ENCODE measurements around the gene MAPKBP1. TPM values are rescaled to one million over a fixed set of nuclear protein-coding genes. Genes with fewer than 3 reads are reported as not detected.

The MAPKBP1 gene
- total RNA-seq, 1 experiment from 2014 or later: 13.7 TPM

- no peaks in the 10 kb centered on the region for H3K79me1 ChIP-seq (ENCODE audit: insufficient read depth, low read depth, low read length, poor library complexity, severe bottlenecking)
- peaks cover 0 to 16% of the 10 kb centered on the region in 2 experiments; a peak in 3 of 4 replicates for H3K4me1 Mint-ChIP-seq
- H3K9ac ChIP-seq (ENCODE audit: extremely low read depth, insufficient read length, low read length): no peak overlapping the region
- H2AFZ ChIP-seq (ENCODE audit: low read length): no peak overlapping the region
- no peak overlapping the region for H3K18ac ChIP-seq (ENCODE audit: insufficient read length, low read depth, low read length)
- no peak overlapping the region for H2BK12ac ChIP-seq (ENCODE audit: insufficient read length, low read depth, low read length)
- no peak for DNase-seq
- H2AK5ac ChIP-seq (ENCODE audit: insufficient read length, low read length): no peak overlapping the region
- H3K9me3 Mint-ChIP-seq: no peaks in the 10 kb centered on the region; a peak in 1 of 5 replicates
- H2BK15ac ChIP-seq (ENCODE audit: low read depth, low read length): no peak overlapping the region
- H3K4ac ChIP-seq (ENCODE audit: low read depth, low read length): no peak overlapping the region
- H3K36me3 Mint-ChIP-seq (ENCODE audit: insufficient read depth in 1 of 3, low read depth in 3 of 3): peaks cover 0 to 5% (median 2%) of the 10 kb centered on the region in 3 experiments; a peak in 3 of 7 replicates
- H3K23ac ChIP-seq (ENCODE audit: insufficient read length, low read depth, low read length): no peak overlapping the region
- H4K20me1 ChIP-seq (ENCODE audit: control insufficient read depth, insufficient read depth, insufficient read length): no peaks in the 10 kb centered on the region
- no peaks in the 10 kb centered on the region for H3K9me3 ChIP-seq (ENCODE audit: control insufficient read depth, low read depth, low read length)
- TF ChIP-seq, protein P1, sequence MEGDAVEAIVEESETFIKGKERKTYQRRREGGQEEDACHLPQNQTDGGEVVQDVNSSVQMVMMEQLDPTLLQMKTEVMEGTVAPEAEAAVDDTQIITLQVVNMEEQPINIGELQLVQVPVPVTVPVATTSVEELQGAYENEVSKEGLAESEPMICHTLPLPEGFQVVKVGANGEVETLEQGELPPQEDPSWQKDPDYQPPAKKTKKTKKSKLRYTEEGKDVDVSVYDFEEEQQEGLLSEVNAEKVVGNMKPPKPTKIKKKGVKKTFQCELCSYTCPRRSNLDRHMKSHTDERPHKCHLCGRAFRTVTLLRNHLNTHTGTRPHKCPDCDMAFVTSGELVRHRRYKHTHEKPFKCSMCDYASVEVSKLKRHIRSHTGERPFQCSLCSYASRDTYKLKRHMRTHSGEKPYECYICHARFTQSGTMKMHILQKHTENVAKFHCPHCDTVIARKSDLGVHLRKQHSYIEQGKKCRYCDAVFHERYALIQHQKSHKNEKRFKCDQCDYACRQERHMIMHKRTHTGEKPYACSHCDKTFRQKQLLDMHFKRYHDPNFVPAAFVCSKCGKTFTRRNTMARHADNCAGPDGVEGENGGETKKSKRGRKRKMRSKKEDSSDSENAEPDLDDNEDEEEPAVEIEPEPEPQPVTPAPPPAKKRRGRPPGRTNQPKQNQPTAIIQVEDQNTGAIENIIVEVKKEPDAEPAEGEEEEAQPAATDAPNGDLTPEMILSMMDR (conservative IDR thresholded peaks at IDR 0.05): no peak
- H2BK120ac ChIP-seq (ENCODE audit: low read depth, low read length, poor library complexity, severe bottlenecking): no peak overlapping the region
- H3K4me3 Mint-ChIP-seq: no peak overlapping the region
- no peak overlapping the region for H3K27ac ChIP-seq (ENCODE audit: insufficient read length, low read depth, low read length)
- H3K27me3 Mint-ChIP-seq (ENCODE audit: low read depth): no peaks in the 10 kb centered on the region
- no peaks in the 10 kb centered on the region for H3K79me2 ChIP-seq (ENCODE audit: insufficient read depth, low read length)
- H4K8ac ChIP-seq (replicated peaks; ENCODE audit: insufficient read length, low read depth, low read length): no peak overlapping the region
- no peak overlapping the region for H4K5ac ChIP-seq (ENCODE audit: insufficient read length, low read depth, low read length)
- H3K27ac Mint-ChIP-seq: no peak overlapping the region; a peak in 1 of 7 replicates
- H3K23me2 ChIP-seq (ENCODE audit: insufficient read length, low read depth, low read length, poor library complexity, severe bottlenecking): no peaks in the 10 kb centered on the region
- no peak overlapping the region for H3K4me2 ChIP-seq (ENCODE audit: insufficient read depth, insufficient read length, low read length)
- no peaks in the 10 kb centered on the region for H3K27me3 ChIP-seq (ENCODE audit: insufficient read depth, low read length)
- H2BK5ac ChIP-seq (ENCODE audit: insufficient read length, low read length): no peak overlapping the region
- no peak overlapping the region for H4K91ac ChIP-seq (ENCODE audit: insufficient read length, low read depth, low read length)
- no peak overlapping the region for H3K56ac ChIP-seq (ENCODE audit: insufficient read length, low read depth, low read length)
- no CpG with 5 or more reads among the region's 3 CpGs for WGBS (ENCODE audit: extremely low coverage, insufficient read length, low lambda C conversion rate)
- no peak overlapping the region for H3K14ac ChIP-seq (ENCODE audit: insufficient read depth, low read length)
- no peak overlapping the region for H2BK20ac ChIP-seq (ENCODE audit: low read depth, low read length, poor library complexity, severe bottlenecking)
- no peaks in the 10 kb centered on the region for H3K4me1 ChIP-seq (ENCODE audit: insufficient read depth, low read length)
- H3T11ph ChIP-seq (ENCODE audit: low read length): no peak overlapping the region
Observed at GRCh38 chr15:41805711-41806110, 31.4 kb downstream of the MAPKBP1 start.
